ENCODE data around the gene SH3TC1.

Gene SH3TC1

DNA sequence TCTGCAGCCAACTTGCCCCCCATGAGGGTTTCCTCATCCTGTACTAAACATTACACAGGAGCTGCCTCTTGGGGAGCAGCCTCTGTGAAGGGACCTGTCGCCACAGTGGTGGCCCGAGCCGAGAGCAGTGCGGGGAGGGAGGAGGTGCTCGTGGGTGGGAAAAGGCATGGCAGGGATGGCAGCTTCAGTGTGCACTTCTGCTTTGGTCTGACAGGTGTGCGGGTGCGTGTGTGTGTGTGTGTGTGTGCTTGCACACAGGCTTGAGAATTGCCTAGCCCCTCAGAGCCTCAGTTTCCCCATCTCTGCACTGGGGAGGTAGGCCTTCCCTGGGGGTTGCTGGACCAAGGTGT, 3.9 kb downstream of the SH3TC1 start:
- H3K9me3 ChIP-seq (ENCODE audit: severe bottlenecking): no peaks in the 10 kb centered on the region
- H3K4me1 ChIP-seq (ENCODE audit: insufficient read depth, poor library complexity, severe bottlenecking): peaks cover 47% of the 10 kb centered on the region
- ATAC-seq (ENCODE audit: low read depth) (no peak), DNase-seq (ENCODE audit: low spot score) (no peak)
- H3K27ac ChIP-seq (ENCODE audit: poor library complexity, severe bottlenecking): peak overlapping the region; percentile 88
- peaks cover 73% of the 10 kb centered on the region for H3K36me3 ChIP-seq (ENCODE audit: low read depth)
- no peaks in the 10 kb centered on the region for H3K27me3 ChIP-seq (ENCODE audit: insufficient read depth, poor library complexity, severe bottlenecking)
- no peak overlapping the region for H3K4me3 ChIP-seq (ENCODE audit: severe bottlenecking)
- TF ChIP-seq, protein P1, sequence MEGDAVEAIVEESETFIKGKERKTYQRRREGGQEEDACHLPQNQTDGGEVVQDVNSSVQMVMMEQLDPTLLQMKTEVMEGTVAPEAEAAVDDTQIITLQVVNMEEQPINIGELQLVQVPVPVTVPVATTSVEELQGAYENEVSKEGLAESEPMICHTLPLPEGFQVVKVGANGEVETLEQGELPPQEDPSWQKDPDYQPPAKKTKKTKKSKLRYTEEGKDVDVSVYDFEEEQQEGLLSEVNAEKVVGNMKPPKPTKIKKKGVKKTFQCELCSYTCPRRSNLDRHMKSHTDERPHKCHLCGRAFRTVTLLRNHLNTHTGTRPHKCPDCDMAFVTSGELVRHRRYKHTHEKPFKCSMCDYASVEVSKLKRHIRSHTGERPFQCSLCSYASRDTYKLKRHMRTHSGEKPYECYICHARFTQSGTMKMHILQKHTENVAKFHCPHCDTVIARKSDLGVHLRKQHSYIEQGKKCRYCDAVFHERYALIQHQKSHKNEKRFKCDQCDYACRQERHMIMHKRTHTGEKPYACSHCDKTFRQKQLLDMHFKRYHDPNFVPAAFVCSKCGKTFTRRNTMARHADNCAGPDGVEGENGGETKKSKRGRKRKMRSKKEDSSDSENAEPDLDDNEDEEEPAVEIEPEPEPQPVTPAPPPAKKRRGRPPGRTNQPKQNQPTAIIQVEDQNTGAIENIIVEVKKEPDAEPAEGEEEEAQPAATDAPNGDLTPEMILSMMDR (IDR thresholded peaks at IDR 0.05; ENCODE audit: poor library complexity, severe bottlenecking): no peak

DNA sequence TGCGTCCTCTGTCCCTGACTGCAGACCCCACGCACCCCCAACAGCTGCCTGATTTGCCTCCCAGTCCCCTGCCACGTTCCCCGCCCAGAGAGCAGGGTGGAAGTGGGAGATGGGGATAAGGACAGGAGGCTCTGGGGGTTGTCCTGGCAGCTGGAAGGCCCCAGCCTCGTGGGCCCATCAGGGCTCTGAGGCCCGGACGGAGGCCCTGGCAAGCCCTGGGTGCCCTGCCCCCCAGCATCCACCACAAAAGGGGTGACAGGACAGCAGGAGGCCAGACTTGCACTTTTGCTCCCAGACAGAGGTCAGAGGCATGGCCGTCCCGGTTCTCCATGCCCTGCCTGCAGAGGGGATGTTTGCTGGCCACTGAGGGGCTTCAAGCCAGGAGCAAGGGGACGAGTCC, 4.7 kb downstream of the SH3TC1 start:
- Histone ChIP-seq H3K36me3 (ENCODE audit: low read depth) (peaks cover 80% of the 10 kb centered on the region), H3K27me3 (ENCODE audit: insufficient read depth, poor library complexity, severe bottlenecking) (no peaks in the 10 kb centered on the region), H3K27ac (ENCODE audit: poor library complexity, severe bottlenecking) (peak overlapping the region; percentile 88), H3K4me3 (ENCODE audit: severe bottlenecking) (no peak overlapping the region), H3K4me1 (ENCODE audit: insufficient read depth, poor library complexity, severe bottlenecking) (peaks cover 39% of the 10 kb centered on the region), H3K9me3 (ENCODE audit: severe bottlenecking) (no peaks in the 10 kb centered on the region)
- TF ChIP-seq, protein P1 (IDR thresholded peaks at IDR 0.05; ENCODE audit: poor library complexity, severe bottlenecking): no peak
- ATAC-seq (ENCODE audit: low read depth) (no peak), DNase-seq (ENCODE audit: low spot score) (no peak)

DNA sequence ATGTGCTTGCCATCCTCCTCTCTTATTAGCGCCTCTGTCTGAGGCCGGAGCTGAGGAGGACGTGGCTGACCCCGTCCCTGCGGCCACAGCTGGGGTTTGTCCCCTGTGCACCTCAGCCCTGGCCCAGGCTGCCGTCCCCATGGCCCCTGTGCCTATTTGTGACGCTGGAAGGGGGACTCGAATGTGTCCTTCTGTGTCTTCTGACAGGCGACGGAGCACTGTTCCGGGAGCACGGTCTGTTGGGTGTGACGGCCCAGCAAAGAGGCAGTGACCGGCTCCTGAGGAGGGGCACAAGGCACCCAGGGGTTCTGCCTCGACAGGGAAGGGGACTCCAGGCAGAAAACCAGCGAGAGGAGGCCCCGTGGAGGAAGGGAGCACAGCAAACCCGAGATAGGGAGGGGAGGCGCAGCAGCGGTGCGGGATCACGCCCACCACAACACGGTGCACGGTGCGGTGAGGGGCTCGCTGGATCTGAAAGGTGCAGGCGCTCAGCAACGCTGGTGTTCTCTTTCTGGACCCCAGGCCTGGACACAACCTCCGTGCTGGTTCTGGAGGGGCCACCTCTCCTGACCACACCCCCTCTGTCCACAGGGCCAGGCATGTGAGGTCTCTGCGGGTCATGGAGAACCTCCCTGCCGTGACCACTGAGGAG, 5.6 kb downstream of the SH3TC1 start:
- no peak overlapping the region for H3K4me3 ChIP-seq (ENCODE audit: severe bottlenecking)
- DNase-seq (ENCODE audit: low spot score) (no peak), ATAC-seq (ENCODE audit: low read depth) (no peak)
- peaks cover 38% of the 10 kb centered on the region for H3K4me1 ChIP-seq (ENCODE audit: insufficient read depth, poor library complexity, severe bottlenecking)
- H3K9me3 ChIP-seq (ENCODE audit: severe bottlenecking): no peaks in the 10 kb centered on the region
- H3K36me3 ChIP-seq (ENCODE audit: low read depth): peaks cover 87% of the 10 kb centered on the region
- H3K27ac ChIP-seq (ENCODE audit: poor library complexity, severe bottlenecking): peak overlapping the region; percentile 88
- TF ChIP-seq, protein P1 (IDR thresholded peaks at IDR 0.05; ENCODE audit: poor library complexity, severe bottlenecking): no peak
- no peaks in the 10 kb centered on the region for H3K27me3 ChIP-seq (ENCODE audit: insufficient read depth, poor library complexity, severe bottlenecking)

DNA sequence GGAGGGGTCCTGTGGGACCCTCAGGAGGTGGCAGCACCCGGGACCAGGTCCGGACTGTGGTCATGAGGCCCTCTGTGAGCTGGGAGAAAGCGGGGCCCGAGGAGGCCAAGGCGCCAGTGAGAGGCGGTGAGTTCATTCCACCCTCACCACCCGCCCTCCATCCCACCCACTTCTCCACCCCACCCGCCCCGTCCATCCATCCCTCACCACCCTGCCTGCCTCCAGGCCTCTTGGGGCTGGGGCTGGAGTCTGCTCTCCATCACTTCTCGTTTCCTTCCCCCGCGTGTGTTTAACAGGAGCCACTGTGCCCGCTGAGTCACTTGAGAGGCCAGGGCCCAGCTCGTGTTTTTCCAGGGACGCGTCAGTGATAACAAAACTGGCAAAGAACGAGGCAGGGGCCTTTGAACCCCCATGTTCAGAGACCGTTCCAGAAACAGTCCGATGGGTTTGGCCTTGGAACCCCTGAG, 6.2 kb downstream of the SH3TC1 start:
- no peaks in the 10 kb centered on the region for H3K27me3 ChIP-seq (ENCODE audit: insufficient read depth, poor library complexity, severe bottlenecking)
- peaks cover 38% of the 10 kb centered on the region for H3K4me1 ChIP-seq (ENCODE audit: insufficient read depth, poor library complexity, severe bottlenecking)
- H3K36me3 ChIP-seq (ENCODE audit: low read depth): peaks cover 87% of the 10 kb centered on the region
- ATAC-seq (ENCODE audit: low read depth): peak; percentile 1; the same call in 1 of the 3 replicates
- no peak overlapping the region for H3K4me3 ChIP-seq (ENCODE audit: severe bottlenecking)
- TF ChIP-seq, protein P1 (IDR thresholded peaks at IDR 0.05; ENCODE audit: poor library complexity, severe bottlenecking): no peak
- DNase-seq (ENCODE audit: low spot score): no peak
- peak overlapping the region; percentile 88 for H3K27ac ChIP-seq (ENCODE audit: poor library complexity, severe bottlenecking)
- no peaks in the 10 kb centered on the region for H3K9me3 ChIP-seq (ENCODE audit: severe bottlenecking)

Measured in RWPE2 (cell line).